T-cell (primary cell): ENCODE data around the gene FBXO44. TPM values are rescaled to one million over a fixed set of nuclear protein-coding genes. Genes with fewer than 3 reads are reported as not detected.

Source experiments
- ATAC-seq, 4 experiments: fragments of 200-7000 bp in 3 of 4; fragments of 150-1000 bp in 1 of 4; cut with Tn5 transposase; replicated peaks in 1 of 4; 1 replicate in 3 of 4; 2 replicates in 1 of 4; pipeline ENCODE4 v1.10.0; 2021; ENCODE audit warnings: moderate library complexity in 3 of 4, mild to moderate bottlenecking in 2 of 4, moderate number of reproducible peaks in 1 of 4
- CTCF ChIA-PET, 2 donors: fragments of 300-600 bp; sonication (Branson Sonifier 250); formaldehyde crosslinking; loops; one replicate each; lab custom pipeline; 2022; ENCODE audit warnings: antibody characterized with exemption in 2 of 2; lab: Charles Lee
- POLR2A ChIA-PET, 2 donors: fragments of 300-600 bp; sonication (Branson Sonifier 250); formaldehyde crosslinking; loops; one replicate each; lab custom pipeline; 2022; ENCODE audit warnings: antibody characterized with exemption in 2 of 2; lab: Charles Lee
- DNase-seq, 35 experiments: peaks; one replicate each; pipeline versions ENCODE4 v3.0.0 to v3.0.0-alpha.2; 2013 to 2023
- H3K27ac ChIP-seq: one replicate; pipeline ENCODE4 v1.5.1; 2013; ENCODE audit warnings: low read length
- H3K27me3 ChIP-seq, 2 experiments: replicated peaks in 1 of 2; 1 replicate in 1 of 2; 2 replicates in 1 of 2; pipeline versions ENCODE4 v1.6.1 to v1.7.0; 2013; ENCODE audit warnings: low read length in 1 of 2, mixed read lengths in 1 of 2; ENCODE audit not compliant: control insufficient read depth in 2 of 2, insufficient read depth in 2 of 2; ENCODE audit errors: extremely low read depth in 1 of 2
- H3K36me3 ChIP-seq, 2 donors: 1 replicate in 1 of 2; 2 replicates in 1 of 2; pipeline versions ENCODE4 v1.6.1 to v1.7.0; 2013; ENCODE audit warnings: low read length in 1 of 2; ENCODE audit not compliant: control insufficient read depth in 2 of 2, insufficient read depth in 1 of 2; ENCODE audit errors: extremely low read depth in 1 of 2
- H3K4me1 ChIP-seq, 2 experiments: 1 replicate in 1 of 2; 2 replicates in 1 of 2; pipeline versions ENCODE4 v1.6.1 to v1.7.0; 2013; ENCODE audit warnings: low read length in 2 of 2, mixed read lengths in 1 of 2; ENCODE audit not compliant: insufficient read depth in 2 of 2, control insufficient read depth in 1 of 2; ENCODE audit errors: extremely low read depth in 1 of 2
- H3K4me3 ChIP-seq, 2 donors: 1 replicate in 1 of 2; 2 replicates in 1 of 2; pipeline versions ENCODE4 v1.5.1 to v1.7.0; 2013; ENCODE audit warnings: mild to moderate bottlenecking in 2 of 2, low read length in 1 of 2, moderate library complexity in 1 of 2; ENCODE audit not compliant: control insufficient read depth in 1 of 2; ENCODE audit errors: extremely low read depth in 1 of 2
- H3K9me3 ChIP-seq: 2 replicates; pipeline ENCODE4 v1.7.0; 2013
- H3K27ac Mint-ChIP-seq, 2 donors: one replicate each; pipeline ENCODE4 v1.8.0; 2020 to 2021; ENCODE audit warnings: mild to moderate bottlenecking in 2 of 2, mixed read lengths in 2 of 2
- H3K27me3 Mint-ChIP-seq, 2 donors: one replicate each; pipeline ENCODE4 v1.8.0; 2021 to 2022; ENCODE audit warnings: mixed read lengths in 2 of 2
- H3K36me3 Mint-ChIP-seq: one replicate; pipeline ENCODE4 v1.8.0; 2021; ENCODE audit warnings: mixed read lengths
- H3K4me1 Mint-ChIP-seq, 3 donors: one replicate each; pipeline ENCODE4 v1.8.0; 2020 to 2022; ENCODE audit warnings: mixed read lengths in 3 of 3, mild to moderate bottlenecking in 1 of 3
- H3K4me3 Mint-ChIP-seq, 3 donors: one replicate each; pipeline ENCODE4 v1.8.0; 2020 to 2022; ENCODE audit warnings: mild to moderate bottlenecking in 3 of 3, mixed read lengths in 3 of 3, moderate library complexity in 3 of 3
- H3K9me3 Mint-ChIP-seq, 3 donors: one replicate each; pipeline ENCODE4 v1.8.0; 2020 to 2022; ENCODE audit warnings: mixed read lengths in 3 of 3
- WGBS: methylation state at CpG from one replicate; pipeline ENCODE4 v1.1.5; 2013; ENCODE audit warnings: missing lambda C conversion rate; ENCODE audit not compliant: insufficient coverage; 5-methylcytosine and 5-hydroxymethylcytosine counted together
- total RNA-seq, 35 experiments: library from RNA in 6 of 35; stranded (reverse) in 6 of 35; fragments of 120-200 nt in 1 of 35; gene quantifications; one replicate each; pipeline versions ENCODE4 v1.2.1 to v1.2.4 and lab custom pipeline; 2013 to 2026

Gene FBXO44
- total RNA-seq, 5 donors from 2014 or later (not counting 1 experiment from before 2014, with no cell fraction given): 46.7 to 64.5 (median 54.3) TPM

- H3K36me3 Mint-ChIP-seq: no peaks in the 10 kb centered on the region
- Histone ChIP-seq H3K9me3 (no peaks in the 10 kb centered on the region), H3K4me3 (no peak overlapping the region), H3K36me3 (no peaks in the 10 kb centered on the region), H3K27ac (no peak overlapping the region), H3K27me3 (peaks cover 0 to 27% of the 10 kb centered on the region in 2 experiments), H3K4me1 (peaks cover 2 to 24% of the 10 kb centered on the region in 2 experiments)
- H3K27ac Mint-ChIP-seq: no peak overlapping the region
- H3K4me1 Mint-ChIP-seq: peaks cover 18 to 23% (median 19%) of the 10 kb centered on the region in 3 donors
- no peak for ATAC-seq
- H3K4me3 Mint-ChIP-seq: no peak overlapping the region
- WGBS: 90% methylated on average over 1 of the region's 1 CpG
- H3K9me3 Mint-ChIP-seq: no peaks in the 10 kb centered on the region
- no peak for DNase-seq
- ChIA-PET POLR2A (interaction anchor here in 1 of 2 donors (0.7 kb wide), 1 partner anchor 63 kb away, joined by 9 read pairs; no protein-coding TSS in a partner anchor), CTCF (interaction anchor here in 1 of 2 donors (0.5 kb wide), 1 partner anchor 19 kb away, joined by 3 read pairs; the partner anchor contains the start of gene FBXO6)
- H3K27me3 Mint-ChIP-seq: peaks cover 7 to 10% of the 10 kb centered on the region in 2 donors
Observed at GRCh38 chr1:11682799-11683198, 28.1 kb downstream of the FBXO44 start.

- Mint-ChIP-seq H3K4me3 (no peak overlapping the region), H3K36me3 (no peaks in the 10 kb centered on the region), H3K27me3 (peaks cover 15 to 23% of the 10 kb centered on the region in 2 donors), H3K4me1 (peaks cover 9 to 17% (median 13%) of the 10 kb centered on the region in 3 donors), H3K27ac (no peak overlapping the region), H3K9me3 (no peaks in the 10 kb centered on the region)
- ChIA-PET CTCF (no interaction called here), POLR2A (no interaction called here)
- no peak overlapping the region for H3K27ac ChIP-seq
- WGBS: 91% methylated on average over 4 of the region's 7 CpGs
- DNase-seq (no peak), ATAC-seq (no peak)
- H3K4me1 ChIP-seq: peaks cover 2 to 24% of the 10 kb centered on the region in 2 experiments
- H3K9me3 ChIP-seq: no peaks in the 10 kb centered on the region
- no peaks in the 10 kb centered on the region for H3K36me3 ChIP-seq
- H3K4me3 ChIP-seq: no peak overlapping the region
- peaks cover 0 to 37% of the 10 kb centered on the region in 2 experiments for H3K27me3 ChIP-seq
Observed at GRCh38 chr1:11684070-11684469, 29.4 kb downstream of the FBXO44 start.

GRCh38 chr1:11685210-11685752, 30.6 kb downstream of the FBXO44 start:
- Mint-ChIP-seq H3K27ac (no peak overlapping the region), H3K4me3 (no peak overlapping the region), H3K4me1 (peaks cover 7 to 11% (median 8%) of the 10 kb centered on the region in 3 donors), H3K9me3 (no peaks in the 10 kb centered on the region), H3K36me3 (no peaks in the 10 kb centered on the region), H3K27me3 (peaks cover 22 to 31% of the 10 kb centered on the region in 2 donors)
- H3K4me3 ChIP-seq: no peak overlapping the region
- DNase-seq (no peak), ATAC-seq (no peak)
- H3K27ac ChIP-seq: no peak overlapping the region
- H3K9me3 ChIP-seq: no peaks in the 10 kb centered on the region
- CTCF ChIA-PET: interaction anchor here in 1 of 2 donors (0.7 kb wide), 1 partner anchor 11 kb away, joined by 4 read pairs; no protein-coding TSS in a partner anchor
- POLR2A ChIA-PET: no interaction called here
- 67% methylated on average over 1 of the region's 7 CpGs for WGBS
- H3K27me3 ChIP-seq: peaks cover 7 to 42% of the 10 kb centered on the region in 2 experiments
- H3K4me1 ChIP-seq: peaks cover 1 to 12% of the 10 kb centered on the region in 2 experiments
- no peaks in the 10 kb centered on the region for H3K36me3 ChIP-seq

GRCh38 chr1:11688506-11688905, 33.8 kb downstream of the FBXO44 start:
- no peak overlapping the region for H3K4me3 Mint-ChIP-seq
- H3K36me3 Mint-ChIP-seq: no peaks in the 10 kb centered on the region
- H3K27me3 Mint-ChIP-seq: peaks cover 36 to 50% of the 10 kb centered on the region in 2 donors
- Histone ChIP-seq H3K9me3 (no peaks in the 10 kb centered on the region), H3K27me3 (peaks cover 9 to 64% of the 10 kb centered on the region in 2 experiments), H3K27ac (no peak overlapping the region), H3K4me1 (peaks cover 8 to 28% of the 10 kb centered on the region in 2 experiments), H3K4me3 (no peak overlapping the region), H3K36me3 (no peaks in the 10 kb centered on the region)
- ChIA-PET CTCF (interaction anchor here in 1 of 2 donors (0.6 kb wide), 1 partner anchor 32 kb away, joined by 3 read pairs; no protein-coding TSS in a partner anchor), POLR2A (no interaction called here)
- no peak for ATAC-seq
- no peaks in the 10 kb centered on the region for H3K9me3 Mint-ChIP-seq
- WGBS: 97% methylated on average over 4 of the region's 4 CpGs
- peaks cover 21 to 25% (median 24%) of the 10 kb centered on the region in 3 donors for H3K4me1 Mint-ChIP-seq
- no peak overlapping the region for H3K27ac Mint-ChIP-seq
- no peak for DNase-seq

GRCh38 chr1:11690397-11691301, 36.0 kb downstream of the FBXO44 start:
- Mint-ChIP-seq H3K9me3 (no peaks in the 10 kb centered on the region), H3K4me3 (peak overlapping the region; percentile 25 to 70 (median 62)), H3K36me3 (no peaks in the 10 kb centered on the region), H3K27ac (no peak overlapping the region), H3K4me1 (peaks cover 26 to 33% (median 29%) of the 10 kb centered on the region in 3 donors), H3K27me3 (peaks cover 42 to 55% of the 10 kb centered on the region in 2 donors)
- DNase-seq (no peak), ATAC-seq (no peak)
- Histone ChIP-seq H3K4me3 (peak overlapping the region; percentile 26 to 53), H3K27ac (no peak overlapping the region), H3K4me1 (peaks cover 8 to 34% of the 10 kb centered on the region in 2 experiments), H3K9me3 (no peaks in the 10 kb centered on the region), H3K27me3 (peaks cover 9 to 70% of the 10 kb centered on the region in 2 experiments), H3K36me3 (no peaks in the 10 kb centered on the region)
- CTCF ChIA-PET: interaction anchor here in 1 of 2 donors (0.5 to 0.6 kb wide), 2 partner anchors 27 to 191 kb away, joined by 3 to 4 read pairs; no protein-coding TSS in a partner anchor
- WGBS: 7% methylated on average over 55 of the region's 64 CpGs
- POLR2A ChIA-PET: interaction anchor here in 1 of 2 donors (0.5 kb wide), 1 partner anchor 26 kb away, joined by 5 read pairs; no protein-coding TSS in a partner anchor
